Smooth muscle cell (in vitro differentiated cells): ENCODE data around the gene MGAT5. TPM values are rescaled to one million over a fixed set of nuclear protein-coding genes. Genes with fewer than 3 reads are reported as not detected.

Source experiments
- DNase-seq: peaks from one replicate; lab custom pipeline; 2025; ENCODE audit not compliant: unreplicated experiment; lab: John Stamatoyannopoulos, UW
- H2AFZ ChIP-seq: fragments of 200-600 bp; sonication (generic); 2 replicates; pipeline ENCODE4 v1.6.0; 2016; ENCODE audit warnings: antibody characterized with exemption, low read depth, mild to moderate bottlenecking
- H3F3A ChIP-seq: fragments of 200-600 bp; sonication (generic); 2 replicates; pipeline ENCODE4 v1.6.0; 2017; ENCODE audit warnings: antibody characterized with exemption, low read depth
- H3K27ac ChIP-seq: fragments of 200-600 bp; sonication (generic); 2 replicates; pipeline ENCODE4 v1.5.1; 2016; ENCODE audit warnings: low read depth, mild to moderate bottlenecking
- H3K27me3 ChIP-seq: fragments of 200-600 bp; sonication (generic); 2 replicates; pipeline ENCODE4 v1.6.1; 2016; ENCODE audit warnings: low read depth, mild to moderate bottlenecking
- H3K36me3 ChIP-seq: fragments of 200-600 bp; sonication (generic); 2 replicates; pipeline ENCODE4 v1.5.1; 2016; ENCODE audit warnings: low read depth
- H3K4me1 ChIP-seq: fragments of 200-600 bp; sonication (generic); 2 replicates; pipeline ENCODE4 v1.5.1; 2016; ENCODE audit warnings: low read depth
- H3K4me2 ChIP-seq: fragments of 200-600 bp; sonication (generic); 2 replicates; pipeline ENCODE4 v1.6.0; 2016; ENCODE audit warnings: mild to moderate bottlenecking
- H3K4me3 ChIP-seq: fragments of 200-600 bp; sonication (generic); 2 replicates; pipeline ENCODE4 v1.5.1; 2016; ENCODE audit warnings: mild to moderate bottlenecking
- H3K79me2 ChIP-seq: fragments of 200-600 bp; sonication (generic); 2 replicates; pipeline ENCODE4 v1.6.0; 2016; ENCODE audit warnings: low read depth, mild to moderate bottlenecking
- H3K9ac ChIP-seq: fragments of 200-600 bp; sonication (generic); 2 replicates; pipeline ENCODE4 v1.6.0; 2016; ENCODE audit warnings: low read depth
- H3K9me3 ChIP-seq: fragments of 200-600 bp; sonication (generic); replicated peaks from 2 replicates; pipeline ENCODE4 v1.5.1; 2016; ENCODE audit warnings: low read depth
- H4K20me1 ChIP-seq: fragments of 200-600 bp; sonication (generic); 2 replicates; pipeline ENCODE4 v1.6.0; 2016; ENCODE audit warnings: low read depth
- CTCF ChIP-seq: fragments of 200-600 bp; sonication (generic); IDR thresholded peaks from 2 replicates; pipeline ENCODE4 v1.5.1; 2017; ENCODE audit warnings: borderline replicate concordance, mild to moderate bottlenecking, antibody characterized with exemption; ENCODE audit not compliant: insufficient read depth, poor library complexity, severe bottlenecking
- WGBS: methylation state at CpG from one replicate; pipeline ENCODE4 v1.1.7; 2016; ENCODE audit warnings: low lambda C conversion rate; 5-methylcytosine and 5-hydroxymethylcytosine counted together
- polyA plus RNA-seq: library from polyadenylated mRNA; unstranded; fragments of >200 nt; fragmentation: Nextera tagmentation; extraction: Ambion mirVana; gene quantifications from 2 replicates; pipeline ENCODE4 v1.2.1, GENCODE V29; 2016
- total RNA-seq: library from RNA; depleted of rRNA; stranded (reverse); fragments of >200 nt; gene quantifications from 2 replicates; pipeline ENCODE4 v1.2.3, GENCODE V29; 2014

MGAT5 gene
- total and polyA plus RNA-seq, 2 experiments from 2014 or later = 4.5 to 33.8 TPM

- no peak overlapping the region for H3K4me3 ChIP-seq
- no peak overlapping the region for H3K4me2 ChIP-seq
- no peaks in the 10 kb centered on the region for H3K4me1 ChIP-seq
- 91% methylated on average over 6 of the region's 6 CpGs for WGBS
- no peak for TF ChIP-seq CTCF
- no peaks in the 10 kb centered on the region for H3K36me3 ChIP-seq
- H2AFZ ChIP-seq = no peak overlapping the region
- no peaks in the 10 kb centered on the region for H3K27me3 ChIP-seq
- no peaks in the 10 kb centered on the region for H3K79me2 ChIP-seq
- no peak for DNase-seq
- no peak overlapping the region for H3K27ac ChIP-seq
- H3F3A ChIP-seq = no peaks in the 10 kb centered on the region
- no peak overlapping the region for H3K9ac ChIP-seq
- H4K20me1 ChIP-seq = no peaks in the 10 kb centered on the region
- no peaks in the 10 kb centered on the region for H3K9me3 ChIP-seq
Measured at GRCh38 chr2:134462275-134462674, 208.4 kb downstream of the MGAT5 start.

DNA sequence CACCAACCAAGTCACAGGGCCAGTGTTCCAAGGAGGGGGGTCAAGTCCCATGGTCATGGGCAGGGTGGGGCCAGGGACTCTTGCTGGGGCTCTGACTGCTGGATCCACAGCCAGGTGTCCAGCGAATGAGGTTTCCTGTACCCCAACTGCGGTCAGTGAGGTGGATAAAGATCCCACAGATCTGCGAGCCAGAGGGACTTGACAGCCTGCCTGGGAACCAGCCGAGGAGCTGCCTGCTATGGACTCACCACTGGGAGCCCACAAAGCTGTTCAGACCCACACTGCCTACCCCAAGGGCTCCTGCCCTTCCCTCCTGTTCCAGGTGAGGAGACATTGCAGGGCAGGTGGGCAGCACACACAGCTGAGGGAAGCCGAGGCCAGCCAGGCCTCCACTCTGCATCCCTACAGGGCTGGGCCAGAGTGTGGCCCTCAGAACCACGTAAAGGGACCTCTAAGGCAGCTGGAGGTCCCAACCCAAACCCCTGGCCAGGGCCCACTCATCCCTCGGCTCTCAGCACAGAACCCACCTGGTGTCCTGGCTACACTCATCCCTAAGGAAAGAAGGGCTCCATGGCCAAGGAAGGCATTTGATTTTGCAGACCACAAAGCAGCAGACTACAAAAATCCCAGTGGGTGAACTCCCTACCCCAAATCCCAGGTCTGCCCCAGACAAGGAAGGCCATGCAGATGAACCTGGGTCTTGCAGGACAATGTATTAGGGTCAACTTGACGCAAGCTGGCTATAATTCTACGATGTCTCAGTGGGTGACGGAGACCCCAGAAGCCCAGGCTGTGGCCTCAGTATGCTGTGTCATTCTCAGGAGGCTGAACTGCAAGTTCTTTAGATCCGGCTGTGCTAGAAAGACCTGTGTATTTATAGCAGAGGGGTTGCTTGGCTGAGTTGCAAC, 209.2 kb downstream of the MGAT5 start:
- H3K9ac ChIP-seq = no peak overlapping the region
- no peak for DNase-seq
- no peaks in the 10 kb centered on the region for H3K36me3 ChIP-seq
- H2AFZ ChIP-seq = no peak overlapping the region
- H3K79me2 ChIP-seq = no peaks in the 10 kb centered on the region
- H3K27me3 ChIP-seq = no peaks in the 10 kb centered on the region
- no peak overlapping the region for H3K27ac ChIP-seq
- no peak overlapping the region for H3K4me2 ChIP-seq
- no peak for TF ChIP-seq CTCF
- WGBS = 94% methylated on average over 9 of the region's 11 CpGs
- no peaks in the 10 kb centered on the region for H4K20me1 ChIP-seq
- no peaks in the 10 kb centered on the region for H3K4me1 ChIP-seq
- H3F3A ChIP-seq = no peaks in the 10 kb centered on the region
- H3K4me3 ChIP-seq = no peak overlapping the region
- H3K9me3 ChIP-seq = no peaks in the 10 kb centered on the region

DNA sequence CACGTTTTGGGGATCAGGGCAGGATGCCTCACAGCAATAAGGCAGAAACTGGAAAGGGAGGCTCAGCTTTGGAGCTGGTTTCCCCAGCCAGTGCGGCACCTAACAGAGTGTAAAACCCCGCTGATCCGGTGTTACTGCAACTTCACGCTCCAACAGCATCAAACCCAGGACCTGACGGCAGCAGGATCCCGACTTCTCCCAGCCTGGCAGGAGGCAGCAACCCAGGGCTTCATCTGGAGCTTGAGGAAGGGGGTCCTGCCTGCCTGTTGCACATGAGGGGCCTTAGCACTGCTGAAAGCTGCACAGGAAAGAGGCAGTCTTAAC, 209.8 kb downstream of the MGAT5 start:
- Histone ChIP-seq H3K36me3 (no peaks in the 10 kb centered on the region), H3K9ac (no peak overlapping the region), H3K4me2 (no peak overlapping the region), H3K79me2 (no peaks in the 10 kb centered on the region), H3K4me3 (no peak overlapping the region), H3K27ac (no peak overlapping the region), H2AFZ (no peak overlapping the region), H3K27me3 (no peaks in the 10 kb centered on the region), H4K20me1 (no peaks in the 10 kb centered on the region), H3F3A (no peaks in the 10 kb centered on the region), H3K9me3 (no peaks in the 10 kb centered on the region), H3K4me1 (no peaks in the 10 kb centered on the region)
- no peak for TF ChIP-seq CTCF
- DNase-seq = no peak
- whole genome bisulfite sequencing = 88% methylated on average over 7 of the region's 7 CpGs
